Thyroid gland (tissue), 4 donors: ENCODE data around the gene WDR49. TPM values are rescaled to one million over a fixed set of nuclear protein-coding genes. Genes with fewer than 3 reads are reported as not detected.

Experiments
- DNase-seq, 2 donors: peaks; one replicate each; pipeline ENCODE4 v3.0.0-alpha.2; 2019
- H3K27ac ChIP-seq, 3 donors: fragments of 200-600 bp; sonication (generic); 1 replicate in 2 of 3; 2 replicates in 1 of 3; pipeline ENCODE4 v1.5.1; 2016 to 2019; ENCODE audit warnings: mild to moderate bottlenecking in 1 of 3, moderate library complexity in 1 of 3
- H3K27me3 ChIP-seq: fragments of 200-600 bp; sonication (generic); one replicate; pipeline ENCODE4 v1.5.1; 2019
- H3K36me3 ChIP-seq, 2 donors: fragments of 200-600 bp; sonication (generic); one replicate each; pipeline ENCODE4 v1.5.1; 2016 to 2019
- H3K4me1 ChIP-seq, 2 donors: fragments of 200-600 bp; sonication (generic); one replicate each; pipeline ENCODE4 v1.5.1; 2017 to 2019
- H3K4me3 ChIP-seq, 3 donors: fragments of 200-600 bp; sonication (generic); replicated peaks in 1 of 3; 1 replicate in 2 of 3; 2 replicates in 1 of 3; pipeline ENCODE4 v1.5.1; 2016; ENCODE audit warnings: mild to moderate bottlenecking in 1 of 3
- H3K9me3 ChIP-seq: fragments of 200-600 bp; sonication (generic); one replicate; pipeline ENCODE4 v1.5.1; 2017
- CTCF ChIP-seq, 6 experiments: fragments of 200-600 bp in 3 of 6; fragments of 450-650 bp in 3 of 6; sonication (generic) in 3 of 6; IDR thresholded peaks; one replicate each; pipeline ENCODE4 v1.5.1; 2016 to 2019; ENCODE audit warnings: antibody characterized with exemption in 6 of 6, mild to moderate bottlenecking in 2 of 6, inconsistent platforms in 1 of 6, moderate library complexity in 1 of 6
- POLR2A ChIP-seq, 2 donors: fragments of 450-650 bp; IDR thresholded peaks; one replicate each; pipeline ENCODE4 v1.6.1; 2017; ENCODE audit warnings: antibody characterized with exemption in 2 of 2, mild to moderate bottlenecking in 2 of 2, moderate library complexity in 1 of 2
- WGBS, 2 donors: methylation state at CpG; one replicate each; pipeline ENCODE4 v1.1.5; 2017; 5-methylcytosine and 5-hydroxymethylcytosine counted together
- intact Hi-C: fragments of 100-400 bp; cut with DNase I; formaldehyde crosslinking; loops from one replicate; pipeline ENCODE4 v1.15.1; 2023
- total RNA-seq, 4 donors: library from RNA; depleted of rRNA; stranded (reverse); fragments of >200 nt; gene quantifications; one replicate each; pipeline ENCODE4 v1.2.3, GENCODE V29; 2016

The WDR49 gene
- total RNA-seq, 4 donors from 2014 or later, result 0.56 to 2.2 (median 1.6) TPM

- no peaks in the 10 kb centered on the region for H3K27me3 ChIP-seq
- H3K27ac ChIP-seq, result no peak overlapping the region
- TF ChIP-seq POLR2A (IDR thresholded peaks at IDR 0.05) (no peak), CTCF (IDR thresholded peaks at IDR 0.05) (no peak)
- H3K4me3 ChIP-seq, result no peak overlapping the region
- H3K36me3 ChIP-seq, result no peaks in the 10 kb centered on the region
- no peaks in the 10 kb centered on the region for H3K4me1 ChIP-seq
- H3K9me3 ChIP-seq, result no peaks in the 10 kb centered on the region
- intact Hi-C loops, result no loop called here
- DNase-seq, result no peak
Measured at GRCh38 chr3:167466966-167467365, 186.8 kb downstream of the WDR49 start.

- intact Hi-C loops, result no loop called here
- no peak for DNase-seq
- TF ChIP-seq POLR2A (IDR thresholded peaks at IDR 0.05) (no peak), CTCF (IDR thresholded peaks at IDR 0.05) (no peak)
- Histone ChIP-seq H3K4me3 (no peak overlapping the region), H3K9me3 (no peaks in the 10 kb centered on the region), H3K27me3 (no peaks in the 10 kb centered on the region), H3K27ac (no peak overlapping the region), H3K36me3 (no peaks in the 10 kb centered on the region), H3K4me1 (no peaks in the 10 kb centered on the region)
- WGBS, 2 donors, result 77% methylated on average over 6 of the region's 6 CpGs
Measured at GRCh38 chr3:167456157-167456799, 197.5 kb downstream of the WDR49 start.

GRCh38 chr3:167453815-167454214 is 199.9 kb downstream of the WDR49 start:
- H3K9me3 ChIP-seq, result no peaks in the 10 kb centered on the region
- WGBS, 2 donors, result 86% methylated on average over 2 of the region's 2 CpGs
- intact Hi-C loops, result no loop called here

GRCh38 chr3:167451282-167451681 is 202.5 kb downstream of the WDR49 start:
- Histone ChIP-seq H3K4me1 (no peaks in the 10 kb centered on the region), H3K9me3 (no peaks in the 10 kb centered on the region), H3K27me3 (no peaks in the 10 kb centered on the region), H3K36me3 (no peaks in the 10 kb centered on the region), H3K27ac (no peak overlapping the region), H3K4me3 (no peak overlapping the region)
- TF ChIP-seq CTCF (IDR thresholded peaks at IDR 0.05), result no peak
- TF ChIP-seq POLR2A (IDR thresholded peaks at IDR 0.05), result no peak
- whole genome bisulfite sequencing, 2 donors, result 41 to 49% methylated on average over 1 of the region's 1 CpG
- intact Hi-C loops, result no loop called here
- no peak for DNase-seq

More at GRCh38 chr3:167453815-167454214, 199.9 kb downstream of the WDR49 start:
- no peak overlapping the region for H3K27ac ChIP-seq
- H3K27me3 ChIP-seq, result no peaks in the 10 kb centered on the region
- H3K36me3 ChIP-seq, result no peaks in the 10 kb centered on the region
- no peak overlapping the region for H3K4me3 ChIP-seq
- no peaks in the 10 kb centered on the region for H3K4me1 ChIP-seq
- TF ChIP-seq POLR2A (IDR thresholded peaks at IDR 0.05), result no peak
- no peak for TF ChIP-seq CTCF (IDR thresholded peaks at IDR 0.05)
- no peak for DNase-seq

- no peaks in the 10 kb centered on the region for H3K36me3 ChIP-seq
- TF ChIP-seq CTCF (IDR thresholded peaks at IDR 0.05), result no peak
- no peak for TF ChIP-seq POLR2A (IDR thresholded peaks at IDR 0.05)
- no peak overlapping the region for H3K27ac ChIP-seq
- no peak for DNase-seq
- H3K27me3 ChIP-seq, result no peaks in the 10 kb centered on the region
- WGBS, 2 donors, result 69% methylated on average over 2 of the region's 2 CpGs
- no peaks in the 10 kb centered on the region for H3K9me3 ChIP-seq
- intact Hi-C loops, result no loop called here
- no peak overlapping the region for H3K4me3 ChIP-seq
- no peaks in the 10 kb centered on the region for H3K4me1 ChIP-seq
Measured at GRCh38 chr3:167450675-167451074, 203.1 kb downstream of the WDR49 start.
